K562 (cell line): Measurements from ENCODE around the gene PIGL. TPM values are rescaled to one million over a fixed set of nuclear protein-coding genes. Genes with fewer than 3 reads are reported as not detected.

Source experiments
- ARID3A ChIP-seq: IDR thresholded peaks from 2 replicates; pipeline ENCODE4 v1.6.1; 2012; ENCODE audit warnings: low read depth, low read length, improper control_type of control experiment, borderline replicate concordance
- ATF7 ChIP-seq: fragments of 450-650 bp; IDR thresholded peaks from 2 replicates; pipeline ENCODE4 v1.7.1; 2014; ENCODE audit warnings: mild to moderate bottlenecking, moderate library complexity
- CTBP1 ChIP-seq: fragments of 450-650 bp; IDR thresholded peaks from 2 replicates; pipeline ENCODE4 v1.6.1; 2016; ENCODE audit warnings: borderline replicate concordance
- FOXK1 ChIP-seq: sonication (generic); formaldehyde crosslinking; IDR thresholded peaks from 2 replicates; pipeline ENCODE4 v1.8.0; 2022; ENCODE audit warnings: missing genetic modification reagents, mild to moderate bottlenecking, borderline replicate concordance
- LEF1 ChIP-seq: fragments of 450-650 bp; IDR thresholded peaks from 2 replicates; pipeline ENCODE4 v1.6.1; 2016; ENCODE audit warnings: mild to moderate bottlenecking
- PHB2 ChIP-seq: fragments of 450-650 bp; IDR thresholded peaks from 2 replicates; pipeline ENCODE4 v1.6.1; 2017; ENCODE audit warnings: low read depth
- PHTF2 ChIP-seq: fragments of 250-450 bp; sonication (Bioruptor Pico); IDR thresholded peaks from 2 replicates; pipeline ENCODE4 v1.5.0; 2021; ENCODE audit warnings: mild to moderate bottlenecking
- POLR2G ChIP-seq: fragments of 200-400 bp; formaldehyde crosslinking; IDR thresholded peaks from 2 replicates; pipeline ENCODE4 v1.6.1; 2017; ENCODE audit warnings: low read depth, mild to moderate bottlenecking, antibody characterized with exemption, low read length, moderate library complexity
- SMARCA5 ChIP-seq: fragments of 450-650 bp; IDR thresholded peaks from 2 replicates; pipeline ENCODE4 v1.6.1; 2016
- ZBTB9 ChIP-seq: fragments of 450-650 bp; formaldehyde crosslinking; IDR thresholded peaks from 2 replicates; pipeline ENCODE4 v1.4.0; 2020; ENCODE audit warnings: mild to moderate bottlenecking, moderate library complexity
- ZNF134 ChIP-seq: fragments of 250-450 bp; sonication (Bioruptor Pico); conservative IDR thresholded peaks from 2 replicates; pipeline ENCODE4 v1.4.0; 2020
- ZNF431 ChIP-seq: sonication (generic); formaldehyde crosslinking; IDR thresholded peaks from 2 replicates; pipeline ENCODE4 v1.8.0; 2022; ENCODE audit warnings: mild to moderate bottlenecking, missing genetic modification reagents
- ZNF75A ChIP-seq: fragments of 450-650 bp; formaldehyde crosslinking; IDR thresholded peaks from 2 replicates; pipeline ENCODE4 v1.4.0; 2020; ENCODE audit warnings: mild to moderate bottlenecking
- ZNF785 ChIP-seq: fragments of 250-450 bp; sonication (Bioruptor Pico); IDR thresholded peaks from 2 replicates; pipeline ENCODE4 v1.4.0; 2020; ENCODE audit warnings: mild to moderate bottlenecking
- ZNF79 ChIP-seq: fragments of 250-450 bp; sonication (Bioruptor Pico); IDR thresholded peaks from 2 replicates; pipeline ENCODE4 v1.4.0; 2020; ENCODE audit warnings: low read depth, mild to moderate bottlenecking, moderate library complexity
- polyA plus RNA-seq, 8 experiments: library from polyadenylated mRNA; depleted of rRNA in 4 of 8; stranded (reverse) in 5 of 8; unstranded in 3 of 8; fragments of >200 nt; fragmentation: Nextera tagmentation in 2 of 8; fragmentation: Illumina TruSeq in 1 of 8; extraction: Ambion mirVana in 2 of 8; extraction: Trizol in 1 of 8; gene quantifications; 2 replicates each; pipeline versions ENCODE4 v1.2.1 to v1.2.3, GENCODE V29; 2011 to 2014; ENCODE audit warnings: inconsistent platforms in 1 of 8, missing spikeins in 1 of 8
- total RNA-seq, 7 experiments: library from RNA; depleted of rRNA in 6 of 7; stranded (reverse); fragments of >200 nt in 6 of 7; fragmentation: Illumina TruSeq in 2 of 7; extraction: Trizol in 2 of 7; gene quantifications; 2 replicates each; pipeline versions ENCODE4 v1.2.1 to v1.2.3, GENCODE V29; 2011 to 2021; ENCODE audit warnings: low replicate concordance in 1 of 7
- TF ChIP-seq, protein P1 (sequence below): fragments of 450-650 bp; IDR thresholded peaks from 2 replicates; pipeline ENCODE4 v1.7.0; 2016; ENCODE audit warnings: borderline replicate concordance
- TF ChIP-seq, protein P2 (sequence below): fragments of 250-450 bp; sonication (Bioruptor Pico); IDR thresholded peaks from 2 replicates; pipeline ENCODE4 v1.8.0; 2022; ENCODE audit warnings: inconsistent platforms
- TF ChIP-seq, protein P3 (sequence below), 2 experiments: IDR thresholded peaks; 2 replicates each; pipeline ENCODE4 v1.6.1; 2012; ENCODE audit warnings: improper control_type of control experiment in 2 of 2, low read depth in 2 of 2, low read length in 2 of 2, borderline replicate concordance in 1 of 2

The PIGL gene
- total and polyA plus RNA-seq, 9 of the 15 experiments (the other 6 are each of a cell fraction or from before 2014, with no cell fraction given), result 19.9 to 55.3 (median 29.6) TPM

- TF ChIP-seq, protein P1, sequence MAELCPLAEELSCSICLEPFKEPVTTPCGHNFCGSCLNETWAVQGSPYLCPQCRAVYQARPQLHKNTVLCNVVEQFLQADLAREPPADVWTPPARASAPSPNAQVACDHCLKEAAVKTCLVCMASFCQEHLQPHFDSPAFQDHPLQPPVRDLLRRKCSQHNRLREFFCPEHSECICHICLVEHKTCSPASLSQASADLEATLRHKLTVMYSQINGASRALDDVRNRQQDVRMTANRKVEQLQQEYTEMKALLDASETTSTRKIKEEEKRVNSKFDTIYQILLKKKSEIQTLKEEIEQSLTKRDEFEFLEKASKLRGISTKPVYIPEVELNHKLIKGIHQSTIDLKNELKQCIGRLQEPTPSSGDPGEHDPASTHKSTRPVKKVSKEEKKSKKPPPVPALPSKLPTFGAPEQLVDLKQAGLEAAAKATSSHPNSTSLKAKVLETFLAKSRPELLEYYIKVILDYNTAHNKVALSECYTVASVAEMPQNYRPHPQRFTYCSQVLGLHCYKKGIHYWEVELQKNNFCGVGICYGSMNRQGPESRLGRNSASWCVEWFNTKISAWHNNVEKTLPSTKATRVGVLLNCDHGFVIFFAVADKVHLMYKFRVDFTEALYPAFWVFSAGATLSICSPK, result no peak
- TF ChIP-seq ZBTB9 (CRISPR knock-in tag) (no peak), ZNF134 (CRISPR knock-in tag) (0 out of 2 replicates have a peak, but pooled peaks have one; percentile 10), PHB2 (no peak), PHTF2 (CRISPR knock-in tag) (no peak), ARID3A (no peak), CTBP1 (peak; percentile 60; the same call in 1 of the 2 replicates), ZNF431 (CRISPR knock-in tag) (no peak), ZNF785 (no peak), ATF7 (peak; percentile 54), ZNF75A (CRISPR knock-in tag) (no peak), FOXK1 (CRISPR knock-in tag) (no peak), POLR2G (peak; percentile 89), SMARCA5 (no peak), ZNF79 (CRISPR knock-in tag) (no peak), LEF1 (no peak)
- TF ChIP-seq, protein P2, sequence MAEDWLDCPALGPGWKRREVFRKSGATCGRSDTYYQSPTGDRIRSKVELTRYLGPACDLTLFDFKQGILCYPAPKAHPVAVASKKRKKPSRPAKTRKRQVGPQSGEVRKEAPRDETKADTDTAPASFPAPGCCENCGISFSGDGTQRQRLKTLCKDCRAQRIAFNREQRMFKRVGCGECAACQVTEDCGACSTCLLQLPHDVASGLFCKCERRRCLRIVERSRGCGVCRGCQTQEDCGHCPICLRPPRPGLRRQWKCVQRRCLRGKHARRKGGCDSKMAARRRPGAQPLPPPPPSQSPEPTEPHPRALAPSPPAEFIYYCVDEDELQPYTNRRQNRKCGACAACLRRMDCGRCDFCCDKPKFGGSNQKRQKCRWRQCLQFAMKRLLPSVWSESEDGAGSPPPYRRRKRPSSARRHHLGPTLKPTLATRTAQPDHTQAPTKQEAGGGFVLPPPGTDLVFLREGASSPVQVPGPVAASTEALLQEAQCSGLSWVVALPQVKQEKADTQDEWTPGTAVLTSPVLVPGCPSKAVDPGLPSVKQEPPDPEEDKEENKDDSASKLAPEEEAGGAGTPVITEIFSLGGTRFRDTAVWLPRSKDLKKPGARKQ (CRISPR knock-in tag), result no peak
- TF ChIP-seq, protein P3, sequence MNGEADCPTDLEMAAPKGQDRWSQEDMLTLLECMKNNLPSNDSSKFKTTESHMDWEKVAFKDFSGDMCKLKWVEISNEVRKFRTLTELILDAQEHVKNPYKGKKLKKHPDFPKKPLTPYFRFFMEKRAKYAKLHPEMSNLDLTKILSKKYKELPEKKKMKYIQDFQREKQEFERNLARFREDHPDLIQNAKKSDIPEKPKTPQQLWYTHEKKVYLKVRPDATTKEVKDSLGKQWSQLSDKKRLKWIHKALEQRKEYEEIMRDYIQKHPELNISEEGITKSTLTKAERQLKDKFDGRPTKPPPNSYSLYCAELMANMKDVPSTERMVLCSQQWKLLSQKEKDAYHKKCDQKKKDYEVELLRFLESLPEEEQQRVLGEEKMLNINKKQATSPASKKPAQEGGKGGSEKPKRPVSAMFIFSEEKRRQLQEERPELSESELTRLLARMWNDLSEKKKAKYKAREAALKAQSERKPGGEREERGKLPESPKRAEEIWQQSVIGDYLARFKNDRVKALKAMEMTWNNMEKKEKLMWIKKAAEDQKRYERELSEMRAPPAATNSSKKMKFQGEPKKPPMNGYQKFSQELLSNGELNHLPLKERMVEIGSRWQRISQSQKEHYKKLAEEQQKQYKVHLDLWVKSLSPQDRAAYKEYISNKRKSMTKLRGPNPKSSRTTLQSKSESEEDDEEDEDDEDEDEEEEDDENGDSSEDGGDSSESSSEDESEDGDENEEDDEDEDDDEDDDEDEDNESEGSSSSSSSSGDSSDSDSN (IDR thresholded peaks at IDR 0.05; ENCODE audit: borderline replicate concordance in 1 of 2, low read depth in 2 of 2, low read length in 2 of 2), result peak in 1 of 2 experiments; percentile 70; a peak in 1 of 4 replicates
These were observed at the start of gene PIGL (continued) for GRCh38 chr17:16217002-16217635.
